OCI-LY7 (cell line): ENCODE results near the gene YJEFN3. TPM values are rescaled to one million over a fixed set of nuclear protein-coding genes. Genes with fewer than 3 reads are reported as not detected.

Source experiments
- BruUV-seq: library from RNA; stranded (reverse); fragments of 400-500 nt; replicated peaks from 2 replicates; lab custom pipeline; 2021; lab: Mats Ljungman, UMichigan
- CTCF ChIA-PET: fragments of 300-600 bp; sonication (Branson Sonifier 250); formaldehyde crosslinking; loops from one replicate; lab custom pipeline; 2022; ENCODE audit warnings: antibody characterized with exemption; ENCODE audit not compliant: unreplicated experiment; lab: Charles Lee
- POLR2A ChIA-PET: fragments of 300-600 bp; sonication (Branson Sonifier 250); formaldehyde crosslinking; loops from one replicate; lab custom pipeline; 2022; ENCODE audit warnings: antibody characterized with exemption; lab: Charles Lee
- DNase-seq: peaks from one replicate; pipeline ENCODE4 v3.0.0-alpha.2; 2015; ENCODE audit warnings: low spot score
- H2AFZ ChIP-seq: fragments of 200-600 bp; sonication (generic), shearing (Covaris generic); 2 replicates; pipeline ENCODE4 v1.6.1; 2014; ENCODE audit warnings: mild to moderate bottlenecking, antibody characterized with exemption, low read length, moderate library complexity
- H3K27ac ChIP-seq: fragments of 200-600 bp; sonication (generic); 2 replicates; pipeline ENCODE4 v1.5.1; 2014; ENCODE audit warnings: mixed run types, low read depth, mild to moderate bottlenecking, moderate library complexity, low read length, inconsistent platforms; ENCODE audit not compliant: poor library complexity, severe bottlenecking
- H3K36me3 ChIP-seq: fragments of 200-600 bp; sonication (generic); 2 replicates; pipeline ENCODE4 v1.6.1; 2014; ENCODE audit warnings: mild to moderate bottlenecking, antibody characterized with exemption, low read length, moderate library complexity, mixed read lengths; ENCODE audit not compliant: insufficient read depth
- H3K4me1 ChIP-seq: fragments of 200-600 bp; sonication (generic); 2 replicates; pipeline ENCODE4 v1.5.1; 2014; ENCODE audit warnings: mild to moderate bottlenecking, low read length; ENCODE audit not compliant: insufficient read depth, poor library complexity, severe bottlenecking
- H3K4me2 ChIP-seq: fragments of 200-600 bp; sonication (generic); 2 replicates; pipeline ENCODE4 v1.6.1; 2014; ENCODE audit warnings: mild to moderate bottlenecking, low read length
- H3K4me3 ChIP-seq: fragments of 200-600 bp; sonication (generic); 2 replicates; pipeline ENCODE4 v1.5.1; 2014; ENCODE audit warnings: mild to moderate bottlenecking, low read depth, low read length; ENCODE audit not compliant: poor library complexity, severe bottlenecking
- H3K79me2 ChIP-seq: fragments of 200-600 bp; sonication (generic); 2 replicates; pipeline ENCODE4 v1.6.1; 2016; ENCODE audit warnings: low read depth, mild to moderate bottlenecking, low read length, moderate library complexity, mixed read lengths; ENCODE audit not compliant: insufficient read depth
- H3K9me2 ChIP-seq: fragments of 200-600 bp; sonication (generic); 2 replicates; pipeline ENCODE4 v1.6.1; 2016; ENCODE audit warnings: mild to moderate bottlenecking, low read length, mixed read lengths; ENCODE audit not compliant: insufficient read depth
- H3K9me3 ChIP-seq: fragments of 200-600 bp; sonication (generic); 2 replicates; pipeline ENCODE4 v1.6.1; 2014; ENCODE audit warnings: mild to moderate bottlenecking, mixed run types, low read length, mixed read lengths
- H4K20me1 ChIP-seq: fragments of 200-600 bp; sonication (generic); 2 replicates; pipeline ENCODE4 v1.6.1; 2014; ENCODE audit warnings: mild to moderate bottlenecking, antibody characterized with exemption, low read length, moderate library complexity, mixed read lengths; ENCODE audit not compliant: insufficient read depth
- CTCF ChIP-seq: fragments of 200-600 bp; sonication (generic); conservative IDR thresholded peaks from 2 replicates; pipeline ENCODE4 v1.5.1; 2014; ENCODE audit warnings: mild to moderate bottlenecking, antibody characterized with exemption, low read length, moderate library complexity, mixed read lengths
- EZH2phosphoT487 ChIP-seq: fragments of 200-600 bp; sonication (generic); IDR thresholded peaks from 2 replicates; pipeline ENCODE4 v1.6.1; 2018; ENCODE audit warnings: low read depth, borderline replicate concordance, mild to moderate bottlenecking, mixed run types, antibody characterized with exemption, low read length, moderate library complexity, mixed read lengths
- intact Hi-C: fragments of 100-400 bp; cut with micrococcal nuclease; formaldehyde crosslinking; loops from one replicate; pipeline ENCODE4 v1.10.0; 2022; ENCODE audit not compliant: unreplicated experiment
- total RNA-seq, 2 experiments: library from RNA; depleted of rRNA in 1 of 2; stranded (reverse); fragments of >200 nt in 1 of 2; shearing (Covaris generic) in 1 of 2; gene quantifications; 2 replicates each; pipeline ENCODE4 v1.2.3, GENCODE V29; 2014 to 2022

YJEFN3 gene
- total RNA-seq, 2 experiments from 2014 or later: 5.4 to 35.3 TPM

GRCh38 chr19:19532806-19533701 lies 4.3 kb downstream of the YJEFN3 start:
- H3K4me2 ChIP-seq: no peak overlapping the region
- no peaks in the 10 kb centered on the region for H4K20me1 ChIP-seq
- H2AFZ ChIP-seq: no peak overlapping the region
- no TSS peak for BruUV-seq
- ChIA-PET CTCF (no interaction called here), POLR2A (no interaction called here)
- intact Hi-C loops: loop anchor here (1.0 to 10.0 kb wide), 3 partner anchors 110 to 426 kb away; partner anchors contain the start of gene GMIP
- TF ChIP-seq CTCF (no peak), EZH2phosphoT487 (no peak)
- H3K9me2 ChIP-seq: no peaks in the 10 kb centered on the region
- no peak overlapping the region for H3K27ac ChIP-seq
- no peak for DNase-seq
- H3K79me2 ChIP-seq: no peaks in the 10 kb centered on the region
- peaks cover 32% of the 10 kb centered on the region for H3K36me3 ChIP-seq
- H3K9me3 ChIP-seq: no peaks in the 10 kb centered on the region
- peaks cover 2% of the 10 kb centered on the region for H3K4me1 ChIP-seq
- no peak overlapping the region for H3K4me3 ChIP-seq

GRCh38 chr19:19533841-19534240 lies 5.1 kb downstream of the YJEFN3 start:
- H3K9me2 ChIP-seq: no peaks in the 10 kb centered on the region
- no peak overlapping the region for H2AFZ ChIP-seq
- no peak overlapping the region for H3K4me3 ChIP-seq
- no peaks in the 10 kb centered on the region for H3K9me3 ChIP-seq
- TF ChIP-seq CTCF: no peak
- intact Hi-C loops: loop anchor here (10.0 kb wide), 1 partner anchor 211 kb away; no protein-coding TSS in a partner anchor
- ChIA-PET CTCF (no interaction called here), POLR2A (no interaction called here)
- H3K4me1 ChIP-seq: peaks cover 8% of the 10 kb centered on the region
- DNase-seq: no peak
- H3K36me3 ChIP-seq: peaks cover 26% of the 10 kb centered on the region; the same call in 1 of the 2 replicates
- H4K20me1 ChIP-seq: no peaks in the 10 kb centered on the region
- H3K79me2 ChIP-seq: no peaks in the 10 kb centered on the region
- no peak overlapping the region for H3K27ac ChIP-seq
- no peak overlapping the region for H3K4me2 ChIP-seq
- no TSS peak for BruUV-seq
